H1 (cell line): ENCODE data around the gene PLXNB1. TPM values are rescaled to one million over a fixed set of nuclear protein-coding genes. Genes with fewer than 3 reads are reported as not detected.

Experiments
- CTCF ChIA-PET: fragments of 300-600 bp; sonication (Branson Sonifier 250); formaldehyde crosslinking; loops from one replicate; lab custom pipeline; 2021; ENCODE audit not compliant: partially characterized antibody; lab: Charles Lee
- POLR2A ChIA-PET: fragments of 300-600 bp; sonication (Branson Sonifier 250); formaldehyde crosslinking; loops from one replicate; lab custom pipeline; 2021; ENCODE audit warnings: inconsistent platforms; ENCODE audit not compliant: partially characterized antibody; lab: Charles Lee
- DNase-seq, 2 experiments: peaks; one replicate each; pipeline versions ENCODE4 v3.0.0 to v3.0.0-alpha.2; 2010 to 2022; ENCODE audit warnings: low spot score in 2 of 2, low read depth in 1 of 2, mixed read lengths in 1 of 2
- FAIRE-seq: peaks from 2 replicates; lab custom pipeline; 2011; peaks lifted over from hg19 to GRCh38; lab: Jason Lieb, UNC
- H2AFZ ChIP-seq: 2 replicates; pipeline ENCODE4 v1.8.1; 2012; ENCODE audit warnings: low read length, inconsistent platforms
- H2AK5ac ChIP-seq: 2 replicates; pipeline ENCODE4 v1.6.1; 2013; ENCODE audit warnings: low read depth, low read length
- H2BK120ac ChIP-seq: replicated peaks from 2 replicates; pipeline ENCODE3; 2013; ENCODE audit warnings: low read depth, low read length, inconsistent platforms
- H2BK12ac ChIP-seq: 2 replicates; pipeline ENCODE4 v1.6.1; 2013; ENCODE audit warnings: low read depth, low read length
- H2BK15ac ChIP-seq: 2 replicates; pipeline ENCODE4 v1.6.1; 2013; ENCODE audit warnings: low read length
- H2BK20ac ChIP-seq: 2 replicates; pipeline ENCODE4 v1.6.1; 2013; ENCODE audit warnings: low read length
- H2BK5ac ChIP-seq: 2 replicates; pipeline ENCODE4 v1.6.1; 2013; ENCODE audit warnings: low read depth, low read length
- H3K14ac ChIP-seq: 2 replicates; pipeline ENCODE4 v1.6.1; 2013; ENCODE audit warnings: inconsistent platforms; ENCODE audit not compliant: insufficient read length
- H3K18ac ChIP-seq: 2 replicates; pipeline ENCODE4 v1.6.1; 2013; ENCODE audit warnings: low read length; ENCODE audit errors: extremely low read depth
- H3K23ac ChIP-seq: 2 replicates; pipeline ENCODE4 v1.6.1; 2013; ENCODE audit warnings: inconsistent platforms; ENCODE audit not compliant: insufficient read length
- H3K23me2 ChIP-seq: 2 replicates; pipeline ENCODE4 v1.6.1; 2013; ENCODE audit warnings: low read depth, low read length
- H3K27ac ChIP-seq: 2 replicates; pipeline ENCODE4 v1.6.1; 2011; ENCODE audit warnings: low read depth, low read length, inconsistent platforms
- H3K27me3 ChIP-seq, 4 experiments: replicated peaks in 1 of 4; 1 replicate in 1 of 4; 2 replicates in 3 of 4; pipeline versions ENCODE4 v1.6.1 to v1.8.1; 2011 to 2013; ENCODE audit warnings: low read length in 3 of 4, mild to moderate bottlenecking in 3 of 4, inconsistent platforms in 2 of 4, mixed read lengths in 2 of 4, moderate library complexity in 1 of 4; ENCODE audit not compliant: control insufficient read depth in 3 of 4, insufficient read depth in 3 of 4; ENCODE audit errors: extremely low read depth in 1 of 4
- H3K36me3 ChIP-seq, 4 experiments: 2 replicates each; pipeline versions ENCODE4 v1.6.1 to v1.8.1; 2011 to 2013; ENCODE audit warnings: mild to moderate bottlenecking in 4 of 4, low read length in 3 of 4, moderate library complexity in 2 of 4, control low read depth in 1 of 4, inconsistent platforms in 1 of 4; ENCODE audit not compliant: insufficient read depth in 4 of 4, control insufficient read depth in 2 of 4
- H3K4ac ChIP-seq: replicated peaks from 2 replicates; pipeline ENCODE3; 2013; ENCODE audit warnings: low read length, low read depth, mixed read lengths, inconsistent platforms; ENCODE audit not compliant: insufficient read length
- H3K4me1 ChIP-seq, 4 experiments: replicated peaks in 1 of 4; 1 replicate in 1 of 4; 2 replicates in 3 of 4; pipeline versions ENCODE4 v1.6.1 to v1.8.1; 2011 to 2013; ENCODE audit warnings: low read length in 3 of 4, inconsistent platforms in 2 of 4, mixed read lengths in 1 of 4; ENCODE audit not compliant: insufficient read depth in 4 of 4, control insufficient read depth in 3 of 4
- H3K4me2 ChIP-seq, 2 experiments: 2 replicates each; pipeline versions ENCODE4 v1.6.1 to v1.8.1; 2011 to 2013; ENCODE audit warnings: low read depth in 2 of 2, low read length in 2 of 2, control low read depth in 1 of 2, inconsistent platforms in 1 of 2, mild to moderate bottlenecking in 1 of 2; ENCODE audit not compliant: insufficient read depth in 1 of 2
- H3K4me3 ChIP-seq, 4 experiments: fragments of 200-600, 300-600 bp in 1 of 4; sonication (generic), shearing (Covaris generic), sonication (Bioruptor Twin) in 1 of 4; 2 replicates each; pipeline versions ENCODE4 v1.5.1 to v1.8.1; 2011 to 2016; ENCODE audit warnings: low read length in 4 of 4, low read depth in 3 of 4, control low read depth in 2 of 4, inconsistent platforms in 2 of 4, mild to moderate bottlenecking in 2 of 4, mixed read lengths in 1 of 4, moderate library complexity in 1 of 4; ENCODE audit not compliant: insufficient read depth in 2 of 4; ENCODE audit errors: extremely low read depth in 1 of 4
- H3K56ac ChIP-seq: replicated peaks from 2 replicates; pipeline ENCODE3; 2013; ENCODE audit warnings: low read depth, mild to moderate bottlenecking, mixed read lengths, low read length, inconsistent platforms; ENCODE audit not compliant: insufficient read length
- H3K79me1 ChIP-seq: 2 replicates; pipeline ENCODE4 v1.6.1; 2013; ENCODE audit warnings: low read depth, low read length, control low read depth
- H3K79me2 ChIP-seq, 2 experiments: 2 replicates each; pipeline versions ENCODE4 v1.6.1 to v1.8.1; 2012 to 2013; ENCODE audit warnings: low read length in 2 of 2, mild to moderate bottlenecking in 2 of 2, inconsistent platforms in 1 of 2; ENCODE audit not compliant: insufficient read depth in 2 of 2, control insufficient read depth in 1 of 2
- H3K9ac ChIP-seq, 4 experiments: replicated peaks in 1 of 4; 1 replicate in 1 of 4; 2 replicates in 3 of 4; pipeline versions ENCODE4 v1.6.1 to v1.8.1; 2011 to 2013; ENCODE audit warnings: low read depth in 3 of 4, low read length in 3 of 4, control low read depth in 2 of 4, mild to moderate bottlenecking in 2 of 4, moderate library complexity in 2 of 4, inconsistent platforms in 1 of 4; ENCODE audit errors: extremely low read depth in 1 of 4
- H3K9me3 ChIP-seq, 2 experiments: 2 replicates each; pipeline versions ENCODE4 v1.6.1 to v1.8.1; 2012 to 2013; ENCODE audit warnings: mild to moderate bottlenecking in 2 of 2, moderate library complexity in 2 of 2, control low read depth in 1 of 2, inconsistent platforms in 1 of 2, low read depth in 1 of 2, low read length in 1 of 2, mixed read lengths in 1 of 2; ENCODE audit not compliant: insufficient read depth in 2 of 2
- H4K20me1 ChIP-seq, 2 experiments: replicated peaks in 1 of 2; 2 replicates each; pipeline versions ENCODE3 to v1.8.1; 2011 to 2013; ENCODE audit warnings: inconsistent platforms in 2 of 2, low read length in 2 of 2, mild to moderate bottlenecking in 1 of 2; ENCODE audit not compliant: insufficient read depth in 2 of 2, control insufficient read depth in 1 of 2
- H4K5ac ChIP-seq: 2 replicates; pipeline ENCODE4 v1.6.1; 2013; ENCODE audit warnings: low read length, low read depth, mixed read lengths, inconsistent platforms; ENCODE audit not compliant: insufficient read length
- H4K8ac ChIP-seq: 2 replicates; pipeline ENCODE4 v1.8.0; 2013; ENCODE audit warnings: mild to moderate bottlenecking, moderate library complexity, low read length, inconsistent platforms; ENCODE audit not compliant: insufficient read depth; ENCODE audit errors: extremely low read depth
- H4K91ac ChIP-seq: replicated peaks from 2 replicates; pipeline ENCODE3; 2013; ENCODE audit warnings: low read length, mixed read lengths, inconsistent platforms; ENCODE audit not compliant: insufficient read length
- ASH2L ChIP-seq: fragments of 200-600, 300-600 bp; sonication (generic); IDR thresholded peaks from one replicate; pipeline ENCODE4 v1.7.1; 2017; ENCODE audit warnings: low read length
- CTBP2 ChIP-seq: IDR thresholded peaks from 2 replicates; pipeline ENCODE4 v1.7.0; 2011; ENCODE audit warnings: borderline replicate concordance, mild to moderate bottlenecking, moderate library complexity, mixed read lengths, low read length; ENCODE audit not compliant: insufficient read depth, insufficient read length
- CTCF ChIP-seq, 3 experiments: IDR thresholded peaks; 1 replicate in 2 of 3; 2 replicates in 1 of 3; pipeline versions ENCODE4 v1.5.1 to v1.6.1; 2011; ENCODE audit warnings: low read length in 3 of 3, mild to moderate bottlenecking in 3 of 3, inconsistent platforms in 2 of 3, low read depth in 1 of 3, moderate library complexity in 1 of 3; ENCODE audit not compliant: insufficient read depth in 1 of 3; ENCODE audit errors: control extremely low read depth in 1 of 3
- POLR2A ChIP-seq, 2 experiments: IDR thresholded peaks; 1 replicate in 1 of 2; 2 replicates in 1 of 2; pipeline ENCODE4 v1.6.1; 2011; ENCODE audit warnings: low read depth in 2 of 2, low read length in 2 of 2, mild to moderate bottlenecking in 2 of 2; ENCODE audit errors: control extremely low read depth in 1 of 2
- RAD21 ChIP-seq, 2 experiments: IDR thresholded peaks in 1 of 2; conservative IDR thresholded peaks in 1 of 2; 2 replicates each; pipeline ENCODE4 v1.6.1; 2011; ENCODE audit warnings: low read depth in 2 of 2, low read length in 2 of 2, improper control_type of control experiment in 1 of 2, inconsistent platforms in 1 of 2, mild to moderate bottlenecking in 1 of 2, moderate library complexity in 1 of 2
- TAF7 ChIP-seq: optimal IDR thresholded peaks from 2 replicates; pipeline ENCODE3; 2011; ENCODE audit warnings: low read depth, mild to moderate bottlenecking, inconsistent platforms, low read length, moderate library complexity, borderline replicate concordance
- polyA plus RNA-seq, 7 experiments: library from polyadenylated mRNA; depleted of rRNA in 3 of 7; stranded (reverse) in 5 of 7; unstranded in 2 of 7; fragments of >200 nt in 5 of 7; fragments of 200-250 nt in 2 of 7; gene quantifications; 1 replicate in 5 of 7; 2 replicates in 1 of 7; 4 replicates in 1 of 7; pipeline versions ENCODE4 v1.2.1 to v1.2.3, GENCODE V29; 2011 to 2013; ENCODE audit warnings: missing spikeins in 2 of 7, mixed read lengths in 2 of 7
- total RNA-seq: library from RNA; stranded (reverse); fragmentation: NEBNext Ultra II Directional; extraction: Animal tissue kit (Norgen Biotek cat#: 25700); gene quantifications from 2 replicates; pipeline ENCODE4 v1.2.1, GENCODE V29; 2021

Gene PLXNB1
- total and polyA plus RNA-seq, 2 of the 8 experiments (the other 6 are each of a cell fraction or from before 2014, with no cell fraction given): 109 to 114 TPM

GRCh38 chr3:48387634-48388033 is 42.3 kb downstream of the PLXNB1 start:
- ChIA-PET CTCF (interaction anchor here (0.6 to 4.1 kb wide), 5 partner anchors 13 to 1917 kb away, joined by 3 to 21 read pairs (median 3); no protein-coding TSS in a partner anchor), POLR2A (interaction anchor here (1.3 kb wide), 1 partner anchor 12 kb away, joined by 3 read pairs; no protein-coding TSS in a partner anchor)
- Histone ChIP-seq H3K14ac (no peak overlapping the region), H3K4me3 (no peak overlapping the region), H3K27ac (no peak overlapping the region), H3K79me1 (no peaks in the 10 kb centered on the region), H2BK20ac (no peak overlapping the region), H4K8ac (no peak overlapping the region), H3K9me3 (no peaks in the 10 kb centered on the region), H3K18ac (no peak overlapping the region), H2BK12ac (no peak overlapping the region), H2AK5ac (no peak overlapping the region), H3K23ac (no peak overlapping the region), H3K79me2 (no peaks in the 10 kb centered on the region), H4K91ac (no peak overlapping the region), H3K9ac (no peak overlapping the region), H2BK15ac (no peak overlapping the region), H3K27me3 (no peaks in the 10 kb centered on the region), H3K4me2 (no peak overlapping the region), H3K56ac (no peak overlapping the region), H2BK5ac (no peak overlapping the region), H3K36me3 (no peaks in the 10 kb centered on the region), H3K4me1 (no peaks in the 10 kb centered on the region), H4K5ac (no peak overlapping the region), H2BK120ac (no peak overlapping the region), H3K23me2 (no peaks in the 10 kb centered on the region), H3K4ac (no peak overlapping the region), H4K20me1 (no peaks in the 10 kb centered on the region), H2AFZ (no peak overlapping the region)
- TF ChIP-seq TAF7 (no peak), CTBP2 (no peak), RAD21 (IDR thresholded peaks at IDR 0.05 in 1 of 2, conservative IDR thresholded peaks at IDR 0.05 in 1 of 2; ENCODE audit: low read depth in 2 of 2, low read length in 2 of 2) (no peak), ASH2L (no peak), CTCF (IDR thresholded peaks at IDR 0.05; ENCODE audit: control extremely low read depth in 1 of 3, insufficient read depth in 1 of 3, low read depth in 1 of 3, low read length in 3 of 3) (no peak), POLR2A (IDR thresholded peaks at IDR 0.05; ENCODE audit: control extremely low read depth in 1 of 2, low read depth in 2 of 2, low read length in 2 of 2) (no peak)
- FAIRE-seq (no peak), DNase-seq (no peak)
